HT1080 (cell line): ENCODE measurements around the gene MYDGF. TPM values are rescaled to one million over a fixed set of nuclear protein-coding genes. Genes with fewer than 3 reads are reported as not detected.

Experiments
- DNase-seq: peaks from one replicate; pipeline ENCODE4 v3.0.0-alpha.2; 2015; ENCODE audit warnings: low read depth
- total RNA-seq: library from RNA; depleted of rRNA; stranded (reverse); fragments of >200 nt; shearing (Covaris generic); gene quantifications from 2 replicates; pipeline ENCODE4 v1.2.3, GENCODE V29; 2014

MYDGF gene
- total RNA-seq, 1 experiment from 2014 or later = 76.3 TPM

DNA sequence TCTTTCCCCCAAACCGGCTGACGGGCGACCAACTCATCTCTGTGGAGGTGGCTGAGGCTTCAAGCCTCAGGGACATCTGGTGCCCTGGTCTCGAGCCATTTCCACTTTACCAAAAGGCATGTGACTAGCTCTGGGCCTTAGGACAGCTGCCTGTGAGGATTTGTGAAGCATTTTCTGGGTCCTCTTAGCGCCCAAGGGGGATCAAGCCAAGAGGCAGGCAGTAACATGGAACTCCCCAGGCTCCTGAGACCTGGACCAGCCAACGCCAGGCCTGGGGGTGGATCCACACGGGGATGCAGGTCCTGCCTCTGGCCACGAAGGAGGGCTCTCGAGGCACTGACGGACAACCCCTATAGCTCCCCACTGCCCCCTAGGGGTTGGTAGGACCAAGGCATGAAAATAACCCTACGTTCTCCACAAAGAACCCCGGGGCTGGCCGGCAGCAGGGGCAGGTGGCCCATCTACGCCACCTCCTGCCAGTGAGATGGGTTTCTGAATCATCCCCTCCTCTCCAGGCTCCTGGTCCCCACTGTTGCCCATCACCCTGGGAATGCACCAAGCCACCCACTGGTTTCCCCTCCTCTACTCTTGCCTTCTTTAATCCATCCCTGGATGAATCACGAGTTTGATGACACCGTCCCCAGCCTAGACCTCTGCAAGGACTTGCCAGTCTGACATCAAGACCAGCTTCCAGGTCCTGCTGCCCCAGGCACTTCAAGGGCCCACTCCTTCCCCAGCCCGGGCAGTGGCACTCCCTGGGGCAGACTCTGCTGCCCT is 7.0 kb upstream of the MYDGF start:
- DNase-seq = no peak

DNA sequence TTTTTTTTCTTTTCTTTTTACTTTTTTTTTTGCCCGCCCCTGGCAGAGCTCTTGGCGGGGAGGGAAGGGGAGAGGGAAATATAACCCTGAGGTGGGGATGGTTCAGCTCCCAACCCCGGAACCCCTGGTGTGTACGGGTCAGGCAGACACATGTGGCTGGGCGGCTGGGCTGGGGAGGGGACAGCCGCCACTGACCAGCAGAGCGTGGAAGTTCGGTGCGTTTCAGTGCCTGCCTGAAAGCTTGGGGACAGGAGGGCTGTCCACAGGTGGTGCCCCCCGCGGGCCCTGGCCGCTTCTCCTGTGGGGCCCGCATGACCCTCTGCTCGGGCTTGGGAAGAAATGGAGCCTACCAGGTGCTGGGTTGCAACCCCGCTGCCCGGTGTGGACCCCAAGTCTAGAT is 5.2 kb upstream of the MYDGF start:
- no peak for DNase-seq

DNA sequence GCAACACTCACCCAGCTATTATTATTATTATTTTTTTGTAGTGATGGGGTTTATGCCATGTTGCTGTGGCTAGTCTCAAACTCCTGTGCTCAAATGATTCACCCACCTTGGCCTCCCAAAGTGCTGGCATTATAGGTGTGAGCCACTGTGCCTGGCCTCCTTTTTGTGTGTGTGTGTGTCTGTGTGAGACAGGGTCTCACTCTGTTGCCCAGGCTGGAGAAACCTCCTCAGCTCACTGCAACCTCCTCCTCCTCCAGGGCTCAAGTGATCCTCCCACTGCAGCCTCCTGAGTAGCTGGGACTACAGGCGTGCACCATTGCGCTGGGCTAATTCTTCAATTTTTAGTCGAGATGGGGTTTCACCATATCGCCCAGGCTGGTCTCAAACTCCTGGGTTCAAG is 3.6 kb upstream of the MYDGF start:
- no peak for DNase-seq

DNA sequence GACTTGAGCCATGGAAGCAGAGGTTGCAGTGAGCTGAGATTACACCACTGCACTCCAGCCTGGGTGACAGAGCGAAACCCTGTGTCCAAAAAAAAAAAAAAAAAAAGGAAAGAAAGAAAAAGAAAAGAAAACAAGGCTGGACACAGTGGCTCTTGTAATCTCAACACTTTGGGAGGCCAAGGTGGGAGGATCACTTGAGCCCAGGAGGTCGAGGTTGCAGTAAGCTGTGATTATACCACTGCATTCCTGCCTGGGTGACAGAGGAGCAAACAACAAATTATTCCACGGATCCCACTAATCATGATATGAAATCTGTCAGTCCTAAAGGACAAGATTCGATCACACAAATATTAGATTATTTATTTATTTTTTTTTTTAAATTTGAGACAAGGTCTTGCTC is 3.1 kb upstream of the MYDGF start:
- no peak for DNase-seq

DNA sequence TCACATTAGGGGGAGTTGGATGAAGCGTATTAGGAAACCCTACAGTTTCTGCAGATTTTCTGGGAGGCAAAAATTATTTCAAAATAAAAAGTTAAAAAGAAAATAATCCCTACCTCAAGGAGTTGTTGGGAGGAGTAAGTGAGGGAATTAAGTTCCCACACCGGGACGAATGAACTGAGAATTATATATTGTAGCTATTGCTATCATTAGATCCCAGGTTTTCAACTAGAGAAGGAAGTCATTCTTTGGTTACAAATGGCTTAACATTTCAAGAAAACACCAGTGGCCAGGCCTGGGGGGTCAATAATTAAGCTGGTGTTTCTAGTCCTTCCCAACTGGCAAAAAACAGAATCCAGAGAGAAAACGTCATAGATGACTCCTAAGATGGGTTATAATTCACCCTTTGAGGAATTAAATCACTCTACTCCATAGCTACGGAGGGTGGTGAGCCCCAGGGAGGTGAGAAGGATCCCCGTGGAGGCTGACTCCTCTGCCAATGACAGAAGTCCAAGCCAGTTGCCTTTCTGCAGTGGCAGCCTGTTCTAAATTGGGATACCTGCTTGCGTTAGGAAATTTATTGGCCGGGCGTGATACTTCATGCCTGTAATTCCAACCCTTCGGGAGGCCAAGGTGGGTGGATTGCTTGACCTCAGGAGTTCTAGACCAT is 1.2 kb upstream of the MYDGF start:
- no peak for DNase-seq

GRCh38 chr19:4664642-4665041 is 5.5 kb downstream of the MYDGF start:
- no peak for DNase-seq

GRCh38 chr19:4662812-4663211 is 7.3 kb downstream of the MYDGF start:
- no peak for DNase-seq

- no peak for DNase-seq
Observed at GRCh38 chr19:4662020-4662695, 8.0 kb downstream of the MYDGF start.

GRCh38 chr19:4660993-4661392 is 9.1 kb downstream of the MYDGF start:
- DNase-seq = no peak

DNA sequence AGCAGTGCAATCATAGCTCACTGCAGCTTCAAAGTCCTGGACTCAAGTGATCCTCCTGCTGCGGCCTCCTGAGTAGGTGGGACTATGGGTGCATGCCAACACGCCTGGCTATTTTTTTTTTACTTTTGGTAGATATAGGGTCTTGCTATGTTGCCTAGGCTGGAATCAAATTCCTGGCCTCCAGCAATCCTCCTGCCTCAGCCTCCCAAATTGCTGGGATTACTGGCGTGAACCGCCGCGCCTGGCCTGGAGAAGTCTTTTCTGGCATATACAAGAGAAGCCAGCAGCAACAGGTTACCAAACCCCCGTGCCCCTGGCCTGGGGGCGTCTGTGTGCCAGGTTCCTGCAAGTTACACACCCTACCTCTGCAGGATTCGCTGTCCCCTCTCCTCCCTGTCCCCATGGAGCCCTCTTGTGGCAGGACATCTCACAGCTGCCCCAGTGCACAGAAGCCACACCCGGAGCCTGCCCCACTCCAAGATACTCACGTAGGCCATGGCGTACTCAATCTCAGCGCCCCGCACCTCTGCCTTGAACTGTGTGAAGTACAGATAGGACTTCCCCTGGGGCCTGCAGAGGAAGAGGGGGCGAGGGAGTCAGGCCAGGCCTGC is 9.9 kb downstream of the MYDGF start:
- DNase-seq = no peak

- no peak for DNase-seq
Observed at GRCh38 chr19:4657835-4658234, 12.3 kb downstream of the MYDGF start.

- no peak for DNase-seq
Observed at GRCh38 chr19:4657262-4657661, 12.9 kb downstream of the MYDGF start.

DNA sequence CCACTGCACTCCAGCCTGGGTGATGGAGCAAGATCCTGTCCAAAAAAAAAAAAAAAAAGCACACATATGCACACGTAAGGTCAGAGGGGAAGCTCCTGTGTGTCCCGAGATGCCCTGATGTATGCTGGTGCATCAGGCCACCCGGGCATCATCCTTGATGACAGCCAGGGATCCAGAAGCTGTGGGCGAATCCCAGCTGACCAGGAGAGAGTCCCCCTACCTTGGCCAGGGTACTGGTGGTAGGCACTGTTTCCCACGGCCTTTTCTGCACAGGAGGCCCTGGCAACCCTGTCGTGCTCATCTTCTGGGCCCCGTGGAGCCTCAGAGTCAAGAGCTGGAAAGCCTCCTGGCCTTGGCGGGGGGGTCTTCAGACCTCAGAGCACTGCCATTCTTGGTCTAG is 14.0 kb downstream of the MYDGF start:
- no peak for DNase-seq

DNA sequence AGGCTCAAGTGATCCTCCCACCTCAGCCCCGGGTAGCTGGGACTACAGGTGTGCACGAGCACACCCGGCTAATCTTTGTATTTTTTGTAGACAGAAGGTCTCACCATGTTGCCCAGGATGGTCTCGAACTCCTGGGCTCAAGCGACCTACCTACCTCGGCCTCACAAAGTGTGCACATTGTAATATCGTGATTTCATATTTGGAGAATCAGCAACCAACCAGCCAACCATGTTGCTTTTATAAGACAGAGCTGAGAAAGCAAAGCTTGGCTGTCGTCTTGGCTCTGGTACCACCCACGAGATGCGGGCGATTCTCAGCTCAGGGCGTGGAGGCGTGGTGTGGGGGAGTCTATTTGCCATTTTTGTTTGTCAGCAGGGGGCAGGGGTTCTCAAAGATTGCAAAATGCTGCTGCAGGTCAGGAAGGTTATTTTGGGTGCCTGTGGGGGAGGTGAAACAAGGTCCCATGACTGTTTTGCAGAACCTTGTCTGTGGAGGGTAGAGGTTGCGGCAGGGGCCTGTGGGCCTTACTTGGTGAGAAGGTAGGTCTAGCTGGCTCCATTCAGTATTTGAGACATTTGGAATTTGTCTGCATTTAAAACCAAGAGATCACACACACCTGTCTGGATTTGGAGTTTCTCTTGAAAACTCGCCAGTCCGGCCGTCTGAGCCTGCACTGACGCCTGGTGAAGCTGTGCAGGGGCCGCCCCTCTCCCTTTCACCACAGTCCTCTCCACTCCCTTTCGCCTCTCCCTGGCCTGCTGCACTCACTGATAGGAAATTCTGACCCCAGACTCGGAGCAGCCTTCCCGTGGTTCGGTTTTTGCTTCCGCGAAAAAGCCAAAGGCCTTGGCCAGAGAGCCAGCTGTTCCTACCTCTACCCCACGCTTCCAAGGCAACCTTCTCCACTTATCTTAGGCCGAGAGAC is 15.4 kb downstream of the MYDGF start:
- no peak for DNase-seq

DNA sequence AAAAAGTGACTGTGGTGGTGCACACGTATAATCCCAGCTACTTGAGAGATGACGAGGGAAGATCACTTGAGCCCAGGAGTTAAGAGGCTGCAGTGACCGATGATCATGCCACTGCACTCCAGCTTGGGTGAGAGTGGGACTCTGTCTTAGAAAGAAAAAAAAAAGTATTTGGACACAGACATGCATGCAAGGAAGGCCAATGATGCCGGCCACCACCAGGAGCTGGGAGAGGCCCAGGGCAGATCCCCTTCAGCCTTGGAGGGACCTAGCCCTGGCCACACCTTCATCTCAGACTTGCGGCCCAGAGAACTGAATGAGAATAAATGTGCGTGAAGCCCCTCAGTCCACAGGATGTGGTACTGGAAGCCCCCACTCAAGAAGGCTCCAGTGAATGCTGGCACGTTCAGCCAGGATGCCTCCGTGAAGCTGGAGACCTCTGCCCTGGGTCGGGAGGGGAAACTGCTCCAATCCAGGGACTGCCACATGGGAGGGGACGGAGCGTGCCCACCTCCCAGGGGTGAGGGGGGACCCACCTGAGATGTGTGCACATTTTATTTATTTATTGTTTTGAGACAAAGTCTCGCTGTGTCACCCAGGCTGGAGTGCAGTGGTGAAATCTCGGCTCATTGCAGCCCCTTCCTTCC is 16.2 kb downstream of the MYDGF start:
- DNase-seq = no peak

GRCh38 chr19:4652075-4652474 is 18.1 kb downstream of the MYDGF start:
- no peak for DNase-seq

DNA sequence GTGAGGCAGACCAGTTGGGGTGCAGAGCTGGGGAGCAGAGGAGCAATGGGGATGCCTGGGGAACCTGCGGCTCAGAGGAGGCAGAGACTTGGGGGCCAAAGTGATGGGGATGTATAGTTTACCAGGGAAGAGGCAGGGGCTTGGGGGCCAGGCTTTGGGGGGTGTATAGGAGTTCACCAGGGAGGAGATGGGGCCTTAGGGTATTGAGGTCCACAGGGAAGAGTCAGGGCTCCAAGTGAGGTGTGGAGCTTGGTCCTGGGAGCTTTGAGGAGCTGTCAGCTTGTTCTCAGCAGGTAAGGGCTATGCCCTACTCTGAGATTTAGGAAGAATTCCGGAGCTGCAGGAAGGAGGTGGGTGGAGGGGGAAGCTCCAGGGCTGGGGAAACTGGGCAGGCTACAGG is 20.0 kb downstream of the MYDGF start:
- no peak for DNase-seq

DNA sequence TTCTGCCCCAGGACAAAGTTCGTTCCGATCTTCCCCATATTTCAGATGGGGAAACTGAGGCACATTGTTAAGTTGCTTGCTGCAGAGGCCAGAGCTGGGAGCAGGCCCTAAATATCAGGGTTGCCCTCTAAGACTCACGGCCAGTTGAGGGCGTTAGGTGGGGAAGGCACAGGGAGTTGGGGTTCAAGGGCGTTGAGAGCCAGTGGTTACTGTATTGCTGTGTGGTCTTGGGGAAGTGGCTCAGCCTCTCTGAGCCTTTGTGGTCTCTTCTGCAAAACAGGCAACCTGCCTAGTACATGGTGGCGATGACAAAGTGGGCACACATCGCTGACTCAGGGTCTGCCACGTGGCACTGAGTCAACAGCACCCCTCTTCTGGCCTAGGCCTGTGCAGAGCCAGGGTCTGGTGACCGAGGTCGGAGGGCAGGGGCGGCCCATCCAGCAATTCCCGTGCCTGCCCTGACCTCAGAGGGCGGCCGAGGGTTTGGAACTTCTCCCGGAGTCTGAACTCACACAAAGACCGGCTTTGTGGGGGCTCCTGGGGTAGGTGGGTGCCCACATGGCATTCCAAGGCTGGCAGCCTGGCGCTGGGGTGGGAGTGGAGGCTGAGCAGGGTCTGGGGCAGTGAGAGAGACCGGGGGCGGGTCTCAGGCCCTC is 20.6 kb downstream of the MYDGF start:
- DNase-seq = no peak

GRCh38 chr19:4647676-4648644 is 22.2 kb downstream of the MYDGF start:
- no peak for DNase-seq
